ENCODE measurements around the gene GRAMD1A.
A peak's percentile ranks its signal among the peaks of the same experiment; 100 is the strongest.

Gene GRAMD1A

DNA sequence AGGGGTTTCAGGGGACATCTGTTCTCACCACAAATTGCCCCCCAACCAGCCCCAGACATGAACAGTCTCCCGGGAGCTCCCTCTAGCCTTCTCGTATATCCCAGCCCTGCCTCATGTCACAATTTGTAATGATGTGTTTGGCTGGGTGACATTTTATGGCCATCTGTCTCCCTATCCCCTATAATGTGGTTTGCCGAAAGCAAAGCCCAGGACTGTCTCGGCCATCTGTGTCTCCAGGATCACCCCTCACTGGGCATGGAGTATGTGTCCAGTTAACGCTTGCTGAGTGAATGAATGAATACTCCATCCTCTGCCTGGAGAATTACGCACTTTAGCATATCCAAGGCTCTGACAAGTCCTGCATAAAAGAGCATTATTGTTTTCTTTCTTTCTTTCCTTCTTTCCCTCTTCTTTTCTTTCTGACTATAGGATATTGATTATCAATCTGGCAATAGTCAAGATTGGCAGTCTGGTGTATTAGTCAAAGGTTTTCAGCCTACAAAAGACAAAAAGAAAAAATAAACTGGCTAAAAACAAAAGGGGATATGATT lies 56.5 kb downstream of the GRAMD1A start:
- DNase-seq, result no peak

DNA sequence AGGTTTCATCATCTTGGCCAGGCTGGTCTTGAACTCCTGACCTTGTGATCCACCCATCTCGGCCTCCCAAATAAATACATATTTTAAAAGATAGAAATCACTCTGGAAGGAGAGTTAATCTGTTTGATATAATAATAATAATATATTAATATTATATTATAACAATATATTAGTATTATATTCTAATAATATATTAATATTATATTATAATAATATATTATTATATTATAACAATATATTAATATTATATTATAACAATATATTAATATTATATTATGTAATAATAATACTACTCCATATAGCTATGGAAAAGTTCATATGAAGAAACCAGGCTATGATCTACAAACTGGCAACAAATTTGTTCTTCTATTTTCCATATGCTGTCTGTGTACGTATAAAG lies 58.2 kb downstream of the GRAMD1A start:
- DNase-seq, result no peak

DNA sequence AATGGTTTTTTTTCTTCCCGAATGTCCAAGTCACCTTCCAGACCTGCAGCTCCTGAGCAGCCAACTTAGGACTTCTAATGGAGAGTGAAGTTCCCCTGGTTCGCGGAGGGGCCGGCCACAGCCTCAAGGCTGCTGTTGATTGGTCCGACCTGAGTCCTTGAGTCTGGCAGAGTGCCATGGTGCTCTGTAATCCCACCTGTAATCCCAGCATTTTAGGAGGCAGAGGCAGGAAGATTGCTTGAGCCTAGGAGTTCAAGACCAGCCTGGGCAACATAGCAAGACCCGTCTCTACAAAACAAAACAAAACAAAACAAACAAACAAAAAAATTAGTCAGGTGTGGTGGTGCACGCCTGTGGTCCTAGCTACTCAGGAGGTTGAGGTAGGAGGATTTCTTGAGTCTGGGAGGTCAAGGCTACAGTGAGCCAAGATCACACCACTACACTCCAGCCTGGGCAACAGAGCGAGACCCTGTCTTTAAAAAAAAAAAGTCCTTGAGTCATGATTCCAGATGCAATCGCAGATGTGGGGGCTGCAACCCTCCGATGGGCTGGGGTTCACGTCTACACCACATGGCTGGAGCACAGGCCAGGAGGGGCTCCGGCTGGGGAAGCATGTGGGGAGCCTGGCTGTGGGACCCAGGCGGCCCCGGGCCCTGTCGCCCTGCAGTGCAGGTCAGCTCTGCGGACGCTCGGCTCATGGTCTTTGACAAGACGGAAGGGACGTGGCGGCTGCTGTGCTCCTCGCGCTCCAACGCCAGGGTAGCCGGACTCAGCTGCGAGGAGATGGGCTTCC lies 59.1 kb downstream of the GRAMD1A start:
- no peak for DNase-seq

DNA sequence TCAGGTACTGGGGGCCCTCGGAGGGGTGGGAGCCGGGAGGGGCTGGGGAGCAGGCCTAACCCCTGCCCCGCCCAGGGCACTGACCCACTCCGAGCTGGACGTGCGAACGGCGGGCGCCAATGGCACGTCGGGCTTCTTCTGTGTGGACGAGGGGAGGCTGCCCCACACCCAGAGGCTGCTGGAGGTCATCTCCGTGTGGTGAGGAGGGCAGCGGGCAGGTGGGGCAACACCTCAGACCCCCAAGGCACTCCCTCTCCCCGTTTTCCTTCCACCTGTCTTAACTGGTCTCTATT lies 59.6 kb downstream of the GRAMD1A start:
- DNase-seq, result no peak

DNA sequence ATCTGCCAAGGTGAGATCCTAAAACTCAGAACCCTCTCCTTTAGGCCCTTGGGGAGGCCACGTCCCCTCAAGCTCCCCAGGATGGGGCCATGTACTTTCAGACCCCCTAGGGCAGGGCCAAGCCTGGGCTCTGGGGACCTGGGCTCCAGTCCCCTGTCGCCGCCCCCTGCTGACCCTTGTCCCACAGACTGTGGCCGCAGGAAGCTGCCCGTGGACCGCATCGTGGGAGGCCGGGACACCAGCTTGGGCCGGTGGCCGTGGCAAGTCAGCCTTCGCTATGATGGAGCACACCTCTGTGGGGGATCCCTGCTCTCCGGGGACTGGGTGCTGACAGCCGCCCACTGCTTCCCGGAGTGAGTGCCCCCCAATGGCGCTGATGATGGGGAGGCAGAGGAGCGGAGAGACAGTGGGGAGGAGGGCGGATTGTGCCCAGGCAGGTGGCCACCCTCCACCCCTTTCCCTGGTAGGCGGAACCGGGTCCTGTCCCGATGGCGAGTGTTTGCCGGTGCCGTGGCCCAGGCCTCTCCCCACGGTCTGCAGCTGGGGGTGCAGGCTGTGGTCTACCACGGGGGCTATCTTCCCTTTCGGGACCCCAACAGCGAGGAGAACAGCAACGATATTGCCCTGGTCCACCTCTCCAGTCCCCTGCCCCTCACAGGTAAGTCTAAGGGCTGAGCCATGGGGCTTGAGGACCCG lies 60.2 kb downstream of the GRAMD1A start:
- DNase-seq, result no peak

DNA sequence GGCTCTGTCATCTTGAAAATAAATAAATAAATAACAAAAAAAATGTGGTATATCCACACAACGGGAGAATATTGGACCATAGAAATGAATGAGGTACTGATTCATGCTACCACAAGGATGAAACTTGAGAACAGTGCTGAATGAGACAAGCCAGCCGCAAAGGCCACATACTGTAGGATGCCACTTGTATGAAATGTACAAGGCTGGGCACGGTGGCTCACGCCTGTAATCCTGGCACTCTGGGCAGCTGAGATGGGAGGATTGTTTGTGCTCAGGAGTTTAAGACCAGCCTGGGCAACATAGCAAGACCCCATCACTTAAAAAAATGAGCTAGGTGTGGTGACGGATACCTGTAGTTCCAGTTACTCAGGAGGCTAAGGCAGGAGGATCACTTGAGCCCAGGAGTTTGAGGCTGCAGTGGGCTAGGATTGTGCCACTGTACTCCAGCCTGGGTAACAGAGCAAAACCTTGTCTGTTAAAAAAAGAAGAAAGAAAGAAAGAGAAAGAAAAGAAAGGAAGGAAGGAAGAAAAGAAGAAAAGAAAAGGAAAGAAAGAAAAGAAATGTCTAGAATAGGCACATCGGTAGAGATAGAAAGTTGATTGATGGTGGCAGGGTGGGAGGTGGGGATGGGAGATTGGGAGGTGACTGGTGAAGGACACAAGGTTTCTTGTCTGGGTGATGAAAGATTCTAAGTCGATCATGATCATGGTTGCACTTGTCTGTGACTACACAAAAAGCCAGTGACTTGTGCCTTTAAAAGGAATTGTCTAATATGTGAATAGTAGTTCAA lies 61.7 kb downstream of the GRAMD1A start:
- no peak for DNase-seq

DNA sequence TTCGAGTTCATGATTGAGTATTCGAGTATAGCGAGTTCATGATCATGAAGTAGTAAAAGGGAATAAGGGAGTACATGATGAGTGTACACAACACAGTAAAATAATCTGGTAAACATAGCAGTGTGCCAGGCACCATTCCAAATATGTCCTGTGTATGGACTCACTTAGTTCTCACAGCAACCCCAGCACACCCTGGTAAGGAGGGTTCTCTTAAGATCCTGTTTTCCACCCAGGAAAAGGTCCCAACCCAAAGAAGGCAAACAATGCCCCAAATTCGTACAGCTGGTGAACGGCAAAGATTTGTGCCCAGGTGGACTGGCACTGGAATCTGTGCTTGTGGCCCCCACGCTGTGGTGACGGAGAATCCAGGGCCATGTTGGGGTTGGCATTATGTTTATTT lies 62.8 kb downstream of the GRAMD1A start:
- no peak for DNase-seq

DNA sequence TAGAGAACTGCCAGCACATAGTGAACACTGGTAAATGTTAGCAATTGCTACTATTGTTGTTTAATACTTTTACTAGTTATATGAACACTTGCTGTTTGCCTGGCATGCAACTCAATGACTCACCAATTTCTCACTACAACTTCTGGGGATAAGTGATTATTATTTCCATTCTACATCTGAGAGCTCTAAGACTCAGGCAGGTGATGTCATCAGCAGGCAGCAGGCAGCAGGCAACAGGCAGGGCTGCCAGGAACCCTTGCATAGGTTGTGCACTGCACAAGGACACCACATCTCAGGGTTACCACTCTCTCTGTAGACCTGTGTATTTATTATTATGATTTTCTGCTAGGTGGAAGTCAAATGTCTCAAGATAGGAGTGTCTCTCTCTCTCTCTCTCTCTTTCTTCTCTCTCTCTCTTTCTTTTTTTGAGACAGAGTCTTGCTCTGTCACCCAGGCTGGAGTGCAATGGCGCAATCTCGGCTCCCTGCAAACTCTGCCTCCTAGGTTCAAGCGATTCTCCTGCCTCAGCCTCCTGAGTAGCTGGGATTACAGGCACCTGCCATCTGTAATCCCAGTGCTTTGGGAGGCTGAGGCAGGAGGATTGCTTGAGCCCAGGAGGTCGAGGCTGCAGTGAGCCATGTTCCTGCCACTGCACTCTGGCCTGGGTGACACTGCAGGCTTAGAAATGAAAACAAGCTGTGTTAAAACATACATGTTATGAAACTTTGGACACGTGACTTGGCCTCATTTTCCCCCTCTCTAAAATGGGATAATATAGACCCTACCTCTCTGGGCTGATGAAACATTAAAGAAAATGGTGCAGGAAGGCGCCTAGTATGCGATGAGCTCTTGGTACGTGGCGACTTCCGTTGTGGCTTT lies 64.1 kb downstream of the GRAMD1A start:
- no peak for DNase-seq

DNA sequence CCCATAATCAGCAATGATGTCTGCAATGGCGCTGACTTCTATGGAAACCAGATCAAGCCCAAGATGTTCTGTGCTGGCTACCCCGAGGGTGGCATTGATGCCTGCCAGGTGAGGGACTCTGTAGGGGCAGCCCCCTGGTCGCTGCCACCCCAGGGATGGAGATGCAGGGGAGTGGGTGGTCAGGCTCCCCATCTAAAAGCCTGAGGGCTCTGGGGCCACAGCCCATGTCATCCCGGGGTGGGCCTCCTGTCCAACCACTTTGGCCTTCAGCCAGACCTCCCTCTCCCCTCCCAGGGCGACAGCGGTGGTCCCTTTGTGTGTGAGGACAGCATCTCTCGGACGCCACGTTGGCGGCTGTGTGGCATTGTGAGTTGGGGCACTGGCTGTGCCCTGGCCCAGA lies 65.5 kb downstream of the GRAMD1A start:
- DNase-seq, result no peak

DNA sequence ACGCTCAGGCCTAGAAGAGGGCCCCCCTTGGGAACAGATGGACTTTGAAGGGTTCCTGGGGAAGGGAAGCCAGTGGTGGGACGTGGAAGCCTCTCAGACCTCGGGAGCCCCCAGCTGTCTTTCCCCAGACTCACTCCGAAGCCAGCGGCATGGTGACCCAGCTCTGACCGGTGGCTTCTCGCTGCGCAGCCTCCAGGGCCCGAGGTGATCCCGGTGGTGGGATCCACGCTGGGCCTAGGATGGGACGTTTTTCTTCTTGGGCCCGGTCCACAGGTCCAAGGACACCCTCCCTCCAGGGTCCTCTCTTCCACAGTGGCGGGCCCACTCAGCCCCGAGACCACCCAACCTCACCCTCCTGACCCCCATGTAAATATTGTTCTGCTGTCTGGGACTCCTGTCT lies 66.0 kb downstream of the GRAMD1A start:
- no peak for DNase-seq

DNA sequence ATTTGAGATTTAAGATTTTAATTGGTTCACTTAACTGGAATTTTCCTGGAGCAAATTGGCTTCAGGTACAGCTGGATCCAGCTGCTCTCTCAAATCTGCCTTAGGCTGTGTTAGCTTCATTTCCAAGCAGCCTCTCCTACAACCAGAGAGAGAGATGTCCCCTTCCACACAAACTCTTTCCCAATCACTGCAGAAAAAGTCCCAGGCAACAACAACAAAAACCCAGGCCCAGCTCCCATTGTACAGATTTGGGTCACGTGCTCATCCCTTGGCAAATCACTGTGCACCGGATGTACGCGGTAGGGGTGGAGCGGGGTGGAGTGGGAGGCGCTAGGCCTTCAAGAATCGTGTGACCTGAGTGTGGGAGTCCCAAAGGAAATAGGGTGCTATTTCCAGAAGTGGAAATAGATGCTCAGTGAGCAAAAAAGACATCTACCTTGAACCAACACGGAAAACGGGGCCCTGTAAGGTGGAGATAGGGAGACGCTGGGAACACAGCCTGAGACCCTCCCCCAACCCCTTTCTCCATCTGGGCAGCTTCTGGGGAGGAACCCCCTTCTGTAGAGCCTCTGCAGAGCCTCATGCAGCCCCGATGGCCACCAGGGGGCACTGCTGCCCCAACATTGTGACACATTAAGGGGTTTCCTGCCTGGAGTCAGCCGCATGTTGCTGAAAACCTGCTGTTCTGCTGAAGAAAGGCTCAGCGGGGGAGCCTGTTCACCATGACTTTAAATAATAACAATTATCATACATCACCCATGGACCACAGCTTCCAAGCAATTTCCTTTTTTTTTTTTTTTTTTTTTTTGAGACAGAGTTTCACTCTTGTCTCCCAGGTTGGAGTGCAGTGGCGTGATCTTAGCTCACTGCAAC lies 66.8 kb downstream of the GRAMD1A start:
- peak; percentile 81 for DNase-seq

DNA sequence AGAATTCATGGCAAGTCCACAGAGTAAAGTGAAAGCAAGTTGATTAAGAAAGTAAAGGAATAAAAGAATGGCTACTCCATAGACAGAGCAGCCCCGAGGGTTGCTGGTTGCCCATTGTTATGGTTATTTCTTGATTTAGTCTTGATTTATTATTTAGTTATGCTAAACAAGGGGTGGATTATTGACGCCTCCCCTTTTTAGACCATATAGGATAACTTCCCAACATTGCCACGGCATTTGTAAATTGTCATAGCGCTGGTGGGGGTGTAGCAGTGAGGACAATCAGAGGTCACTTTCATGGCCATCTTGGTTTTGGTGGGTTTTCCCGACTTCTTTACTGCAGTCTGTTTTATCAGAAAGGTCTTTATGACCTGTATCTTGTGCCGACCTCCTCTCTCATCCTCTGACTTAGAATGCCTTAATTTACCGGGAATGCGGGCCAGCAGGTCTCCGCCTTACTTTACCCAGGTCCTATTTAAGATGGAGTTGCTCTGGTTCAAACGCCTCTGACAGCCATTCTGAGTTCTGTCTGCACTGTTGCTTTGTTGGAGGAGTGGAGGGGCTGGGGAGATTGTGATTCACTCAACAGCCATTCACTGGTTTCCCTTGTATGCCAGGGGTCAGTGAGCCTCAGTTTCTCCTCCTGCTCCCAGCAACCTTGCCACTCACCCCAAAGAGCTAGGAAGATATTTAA lies 69.0 kb downstream of the GRAMD1A start:
- no peak for DNase-seq

DNA sequence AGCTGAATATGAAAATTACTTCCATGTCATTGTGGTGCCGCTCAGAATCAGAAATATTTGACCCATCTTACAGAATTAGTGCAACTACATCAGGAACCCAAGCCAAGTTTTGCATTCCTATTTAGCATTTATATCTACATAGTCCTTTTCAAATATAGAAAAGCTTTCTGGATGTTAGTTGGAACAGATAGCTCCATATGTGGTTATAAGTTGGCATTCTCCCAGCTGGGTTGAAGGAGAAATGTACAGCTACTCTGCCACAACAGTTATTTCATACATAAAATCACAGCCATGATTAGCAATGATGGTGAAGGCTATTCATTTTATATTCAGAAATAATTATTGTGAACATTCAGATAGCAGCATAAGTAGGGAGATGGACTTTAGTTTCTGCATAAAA lies 69.6 kb downstream of the GRAMD1A start:
- DNase-seq, result no peak

DNA sequence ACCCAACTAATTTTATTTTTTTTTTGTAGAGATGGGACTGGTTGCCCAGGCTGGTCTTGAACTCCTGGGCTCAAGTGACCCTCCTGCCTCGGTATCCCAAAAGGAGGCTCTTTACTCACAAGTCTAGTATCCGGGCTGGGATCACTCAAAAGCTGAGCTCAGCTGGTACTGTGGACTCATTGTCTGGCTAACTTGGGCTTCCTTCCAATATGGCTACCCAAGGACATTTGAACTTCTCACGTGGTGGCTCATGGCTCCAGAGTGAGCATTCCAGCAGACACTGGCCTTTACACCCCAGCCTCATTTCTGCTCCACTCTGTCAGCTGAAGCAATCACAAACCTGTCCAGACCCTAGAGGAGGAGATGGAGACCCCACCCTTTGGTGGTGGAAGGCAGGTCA lies 70.3 kb downstream of the GRAMD1A start:
- no peak for DNase-seq

DNA sequence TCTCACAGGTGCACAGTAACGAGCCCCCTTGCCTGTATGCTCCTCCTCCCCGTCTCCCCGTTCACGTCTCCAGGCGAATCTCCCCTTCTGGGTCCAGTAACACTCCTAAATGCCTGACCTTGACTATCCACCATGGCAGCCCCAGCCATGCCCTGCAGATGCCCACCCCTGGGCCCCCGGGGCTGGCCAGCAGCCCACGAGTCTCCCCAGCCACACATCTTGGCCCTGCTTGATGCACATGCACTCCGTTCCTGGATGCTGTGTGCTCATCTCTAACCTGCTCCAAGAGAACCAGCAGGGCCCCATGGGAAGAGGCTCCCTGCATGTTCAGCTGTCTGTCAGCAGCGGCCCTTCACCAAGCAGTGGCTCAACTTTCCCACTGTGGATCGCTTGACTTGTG lies 73.4 kb downstream of the GRAMD1A start:
- no peak for DNase-seq

DNA sequence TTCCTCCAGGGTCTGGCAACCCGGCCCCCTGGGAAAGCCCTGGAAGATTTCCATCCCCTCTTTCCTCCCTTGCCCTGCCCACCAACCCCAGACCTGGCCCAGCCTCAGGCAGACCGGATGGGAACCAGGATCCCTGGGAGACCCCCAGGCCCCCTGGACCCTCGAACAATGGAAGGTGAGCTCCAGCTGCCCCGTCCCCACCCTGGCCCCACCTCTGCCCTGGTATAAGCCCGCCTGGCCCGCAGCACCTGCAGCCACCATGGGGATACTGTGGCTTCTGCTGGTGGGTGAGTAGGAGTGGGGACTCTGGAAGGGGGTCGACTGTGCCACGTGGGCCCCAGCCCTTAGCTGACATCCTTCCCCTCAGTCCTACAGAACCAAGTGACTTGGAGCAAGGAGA lies 73.8 kb downstream of the GRAMD1A start:
- no peak for DNase-seq

DNA sequence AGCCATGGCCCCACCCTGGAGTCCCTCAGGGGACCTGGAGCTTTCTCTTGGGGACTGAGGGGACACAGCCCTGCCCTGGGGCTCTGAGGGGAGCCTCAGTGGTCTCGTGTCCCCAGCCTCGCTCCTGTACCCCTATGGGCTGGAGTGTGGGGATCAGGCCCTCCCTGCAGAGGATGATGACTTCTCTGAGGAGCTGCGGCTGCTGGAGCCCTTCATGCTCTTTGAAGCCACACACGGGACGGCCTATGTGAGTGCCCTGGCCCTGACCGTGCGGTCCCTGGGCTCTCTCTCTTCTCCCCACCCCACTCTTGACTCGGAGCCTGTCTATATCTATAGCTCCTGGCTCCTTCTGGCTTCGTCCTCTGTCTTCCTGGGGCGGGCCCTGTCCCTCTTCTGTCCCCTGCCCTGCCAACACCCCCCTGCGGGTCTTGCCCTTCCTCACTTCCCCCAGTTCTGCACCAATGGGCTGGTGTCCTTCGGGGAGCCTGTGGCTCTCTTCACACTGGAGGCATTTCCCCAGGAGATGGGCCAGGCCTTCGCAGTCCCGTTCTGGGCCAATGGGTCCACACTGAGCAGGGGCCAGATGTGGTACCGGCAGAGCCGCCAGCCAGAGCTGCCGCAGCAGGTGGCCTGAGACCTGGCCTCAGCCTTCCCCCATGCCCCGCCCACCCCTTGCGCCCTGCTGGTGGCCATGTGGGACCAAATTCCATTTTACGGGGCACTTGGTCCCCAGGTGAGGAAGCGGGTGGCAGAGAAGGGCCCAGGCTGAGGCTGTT lies 74.5 kb downstream of the GRAMD1A start:
- DNase-seq, result no peak

DNA sequence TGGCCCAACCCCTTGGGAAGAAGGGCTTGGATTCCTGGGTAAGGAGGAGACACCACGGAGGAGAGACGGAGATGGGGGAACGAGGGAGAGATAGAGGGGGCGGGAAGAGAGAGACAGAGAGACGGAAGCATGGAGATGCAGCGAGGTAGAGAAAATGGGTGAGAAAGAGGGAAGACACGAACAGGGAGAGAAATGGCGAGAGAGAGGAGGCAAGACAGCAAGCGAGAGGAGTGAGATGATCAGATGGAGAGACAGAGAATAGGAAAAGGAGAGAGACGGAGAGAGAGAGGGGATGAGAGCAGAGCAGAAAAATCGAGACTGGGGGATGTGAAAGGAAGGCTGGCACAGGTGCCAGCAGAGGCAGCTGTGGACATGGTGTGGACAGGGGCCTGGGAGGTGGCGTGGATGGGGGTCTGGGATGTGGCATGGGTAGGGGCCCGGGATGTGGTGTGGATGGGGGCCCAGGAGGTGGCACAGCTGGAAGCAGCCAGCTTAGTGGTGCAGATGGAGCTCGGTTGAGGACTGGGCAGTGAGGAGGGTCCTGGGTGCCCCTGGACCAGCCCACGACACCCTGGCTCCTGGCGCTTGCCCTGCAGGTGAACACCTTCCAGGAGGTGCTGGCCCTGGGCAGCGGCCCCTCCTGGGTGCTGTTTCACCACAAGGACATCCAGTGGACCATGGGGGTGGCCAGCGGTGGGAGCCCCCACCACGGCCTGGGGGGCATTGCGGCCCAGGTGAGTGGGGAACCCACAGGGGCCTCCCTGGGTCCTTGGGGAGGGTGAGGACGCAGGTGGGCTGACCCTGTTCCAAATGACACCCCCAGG lies 75.3 kb downstream of the GRAMD1A start:
- no peak for DNase-seq

DNA sequence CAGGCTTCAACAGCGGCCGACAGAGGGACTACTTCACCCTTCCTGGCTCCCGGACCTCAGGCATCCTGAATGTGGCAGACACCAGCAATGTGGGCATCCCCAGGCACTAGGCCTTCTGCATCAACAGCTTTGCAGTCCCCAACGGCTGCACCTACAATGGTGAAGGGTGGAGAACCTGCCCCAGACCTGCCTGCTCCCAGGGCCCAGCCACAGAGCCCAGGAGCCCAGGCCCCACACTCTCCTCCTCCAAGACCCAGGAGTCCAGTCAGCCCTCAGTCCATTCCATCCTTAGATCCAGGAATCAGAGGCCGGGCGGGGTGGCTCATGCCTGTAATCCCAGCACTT lies 75.9 kb downstream of the GRAMD1A start:
- no peak for DNase-seq

All from activated CD4-positive, alpha-beta T cell treated with anti-CD3 and anti-CD28 coated beads for 1 hour (primary cell).